ENCODE data around the gene SCGB1C2.

SCGB1C2 gene

GRCh38 chr17:143785-144281 is 6.5 kb downstream of the SCGB1C2 start:
- no peak overlapping the region for H3K4me3 ChIP-seq (ENCODE audit: low read length)
- no peak overlapping the region for H3K27ac ChIP-seq (ENCODE audit: low read length)
- H3K36me3 ChIP-seq (ENCODE audit: insufficient read depth, low read depth, low read length), result no peaks in the 10 kb centered on the region
- H3K9me3 ChIP-seq (ENCODE audit: insufficient read depth, low read depth, low read length), result no peaks in the 10 kb centered on the region
- no peaks in the 10 kb centered on the region for H3K4me1 ChIP-seq (ENCODE audit: insufficient read depth, low read length)
- no peaks in the 10 kb centered on the region; the same call in none of the 2 replicates for H3K27me3 ChIP-seq (ENCODE audit: insufficient read depth, low read length)
- no peak overlapping the region for H3K9ac ChIP-seq (ENCODE audit: low read depth, low read length)

GRCh38 chr17:144936-145670 is 7.7 kb downstream of the SCGB1C2 start:
- Histone ChIP-seq H3K27me3 (ENCODE audit: insufficient read depth, low read length) (no peaks in the 10 kb centered on the region; the same call in none of the 2 replicates), H3K9me3 (ENCODE audit: insufficient read depth, low read depth, low read length) (no peaks in the 10 kb centered on the region), H3K36me3 (ENCODE audit: insufficient read depth, low read depth, low read length) (no peaks in the 10 kb centered on the region), H3K4me3 (ENCODE audit: low read length) (no peak overlapping the region), H3K9ac (ENCODE audit: low read depth, low read length) (no peak overlapping the region), H3K4me1 (ENCODE audit: insufficient read depth, low read length) (no peaks in the 10 kb centered on the region), H3K27ac (ENCODE audit: low read length) (no peak overlapping the region)

- no peak overlapping the region for H3K27ac ChIP-seq (ENCODE audit: low read length)
- H3K4me1 ChIP-seq (ENCODE audit: insufficient read depth, low read length), result no peaks in the 10 kb centered on the region
Measured at GRCh38 chr17:145671-146541, 8.5 kb downstream of the SCGB1C2 start.

GRCh38 chr17:146546-146945 is 9.2 kb downstream of the SCGB1C2 start:
- Histone ChIP-seq H3K4me1 (ENCODE audit: insufficient read depth, low read length) (no peaks in the 10 kb centered on the region), H3K4me3 (ENCODE audit: low read length) (no peak overlapping the region), H3K9ac (ENCODE audit: low read depth, low read length) (no peak overlapping the region), H3K9me3 (ENCODE audit: insufficient read depth, low read depth, low read length) (no peaks in the 10 kb centered on the region), H3K27ac (ENCODE audit: low read length) (no peak overlapping the region), H3K36me3 (ENCODE audit: insufficient read depth, low read depth, low read length) (no peaks in the 10 kb centered on the region), H3K27me3 (ENCODE audit: insufficient read depth, low read length) (no peaks in the 10 kb centered on the region; the same call in none of the 2 replicates)

More at GRCh38 chr17:145671-146541, 8.5 kb downstream of the SCGB1C2 start:
- Histone ChIP-seq H3K36me3 (ENCODE audit: insufficient read depth, low read depth, low read length) (no peaks in the 10 kb centered on the region), H3K9ac (ENCODE audit: low read depth, low read length) (no peak overlapping the region), H3K9me3 (ENCODE audit: insufficient read depth, low read depth, low read length) (no peaks in the 10 kb centered on the region), H3K27me3 (ENCODE audit: insufficient read depth, low read length) (no peaks in the 10 kb centered on the region; the same call in none of the 2 replicates), H3K4me3 (ENCODE audit: low read length) (no peak overlapping the region)

- Histone ChIP-seq H3K27me3 (ENCODE audit: insufficient read depth, low read length) (no peaks in the 10 kb centered on the region; the same call in none of the 2 replicates), H3K27ac (ENCODE audit: low read length) (no peak overlapping the region), H3K9ac (ENCODE audit: low read depth, low read length) (no peak overlapping the region), H3K36me3 (ENCODE audit: insufficient read depth, low read depth, low read length) (no peaks in the 10 kb centered on the region), H3K4me1 (ENCODE audit: insufficient read depth, low read length) (no peaks in the 10 kb centered on the region), H3K4me3 (ENCODE audit: low read length) (no peak overlapping the region), H3K9me3 (ENCODE audit: insufficient read depth, low read depth, low read length) (no peaks in the 10 kb centered on the region)
Measured at GRCh38 chr17:146983-147761, 9.8 kb downstream of the SCGB1C2 start.

GRCh38 chr17:147796-148740 is 10.7 kb downstream of the SCGB1C2 start:
- H3K4me3 ChIP-seq (ENCODE audit: low read length), result no peak overlapping the region
- no peaks in the 10 kb centered on the region; the same call in none of the 2 replicates for H3K27me3 ChIP-seq (ENCODE audit: insufficient read depth, low read length)
- no peaks in the 10 kb centered on the region for H3K9me3 ChIP-seq (ENCODE audit: insufficient read depth, low read depth, low read length)
- no peak overlapping the region for H3K27ac ChIP-seq (ENCODE audit: low read length)
- H3K36me3 ChIP-seq (ENCODE audit: insufficient read depth, low read depth, low read length), result no peaks in the 10 kb centered on the region
- H3K4me1 ChIP-seq (ENCODE audit: insufficient read depth, low read length), result no peaks in the 10 kb centered on the region
- no peak overlapping the region for H3K9ac ChIP-seq (ENCODE audit: low read depth, low read length)

GRCh38 chr17:148757-149156 is 11.4 kb downstream of the SCGB1C2 start:
- Histone ChIP-seq H3K36me3 (ENCODE audit: insufficient read depth, low read depth, low read length) (no peaks in the 10 kb centered on the region), H3K9me3 (ENCODE audit: insufficient read depth, low read depth, low read length) (no peaks in the 10 kb centered on the region), H3K4me3 (ENCODE audit: low read length) (no peak overlapping the region), H3K27ac (ENCODE audit: low read length) (no peak overlapping the region), H3K4me1 (ENCODE audit: insufficient read depth, low read length) (no peaks in the 10 kb centered on the region), H3K27me3 (ENCODE audit: insufficient read depth, low read length) (no peaks in the 10 kb centered on the region; the same call in 1 of the 2 replicates), H3K9ac (ENCODE audit: low read depth, low read length) (no peak overlapping the region)

GRCh38 chr17:149231-149630 is 11.9 kb downstream of the SCGB1C2 start:
- no peaks in the 10 kb centered on the region for H3K36me3 ChIP-seq (ENCODE audit: insufficient read depth, low read depth, low read length)
- no peaks in the 10 kb centered on the region for H3K27me3 ChIP-seq (ENCODE audit: insufficient read depth, low read length)

GRCh38 chr17:149897-150584 is 12.7 kb downstream of the SCGB1C2 start:
- H3K4me1 ChIP-seq (ENCODE audit: insufficient read depth, low read length), result no peaks in the 10 kb centered on the region
- H3K9me3 ChIP-seq (ENCODE audit: insufficient read depth, low read depth, low read length), result no peaks in the 10 kb centered on the region
- H3K27ac ChIP-seq (ENCODE audit: low read length), result no peak overlapping the region
- H3K4me3 ChIP-seq (ENCODE audit: low read length), result no peak overlapping the region
- H3K36me3 ChIP-seq (ENCODE audit: insufficient read depth, low read depth, low read length), result no peaks in the 10 kb centered on the region
- no peak overlapping the region for H3K9ac ChIP-seq (ENCODE audit: low read depth, low read length)
- no peaks in the 10 kb centered on the region for H3K27me3 ChIP-seq (ENCODE audit: insufficient read depth, low read length)

More at GRCh38 chr17:149231-149630, 11.9 kb downstream of the SCGB1C2 start:
- no peak overlapping the region for H3K27ac ChIP-seq (ENCODE audit: low read length)
- H3K9ac ChIP-seq (ENCODE audit: low read depth, low read length), result no peak overlapping the region
- H3K4me1 ChIP-seq (ENCODE audit: insufficient read depth, low read length), result no peaks in the 10 kb centered on the region
- no peaks in the 10 kb centered on the region for H3K9me3 ChIP-seq (ENCODE audit: insufficient read depth, low read depth, low read length)
- no peak overlapping the region for H3K4me3 ChIP-seq (ENCODE audit: low read length)

- Histone ChIP-seq H3K36me3 (ENCODE audit: insufficient read depth, low read depth, low read length) (no peaks in the 10 kb centered on the region), H3K27ac (ENCODE audit: low read length) (no peak overlapping the region), H3K9me3 (ENCODE audit: insufficient read depth, low read depth, low read length) (no peaks in the 10 kb centered on the region), H3K4me3 (ENCODE audit: low read length) (no peak overlapping the region), H3K27me3 (ENCODE audit: insufficient read depth, low read length) (no peaks in the 10 kb centered on the region), H3K9ac (ENCODE audit: low read depth, low read length) (no peak overlapping the region), H3K4me1 (ENCODE audit: insufficient read depth, low read length) (no peaks in the 10 kb centered on the region)
Measured at GRCh38 chr17:151004-151403, 13.6 kb downstream of the SCGB1C2 start.

Data from iPS-20b (cell line).